Keratinocyte (primary cell): Measurements from ENCODE around the gene SLC22A1.

Source experiments
- EZH2 ChIP-seq: IDR thresholded peaks from one replicate; pipeline ENCODE4 v1.6.1; 2012; ENCODE audit warnings: inconsistent platforms, mild to moderate bottlenecking, low read length, moderate library complexity
- TF ChIP-seq, protein P1 (sequence below), 3 experiments: IDR thresholded peaks in 1 of 3; conservative IDR thresholded peaks in 1 of 3; optimal IDR thresholded peaks in 1 of 3; 2 replicates in 2 of 3; 3 replicates in 1 of 3; pipeline versions ENCODE3 to v1.5.1; 2011; ENCODE audit warnings: low read length in 3 of 3, mild to moderate bottlenecking in 3 of 3, moderate library complexity in 2 of 3, control low read depth in 1 of 3, inconsistent platforms in 1 of 3; ENCODE audit not compliant: insufficient read depth in 2 of 3; ENCODE audit errors: extremely low read depth in 1 of 3

- TF ChIP-seq, protein P1, sequence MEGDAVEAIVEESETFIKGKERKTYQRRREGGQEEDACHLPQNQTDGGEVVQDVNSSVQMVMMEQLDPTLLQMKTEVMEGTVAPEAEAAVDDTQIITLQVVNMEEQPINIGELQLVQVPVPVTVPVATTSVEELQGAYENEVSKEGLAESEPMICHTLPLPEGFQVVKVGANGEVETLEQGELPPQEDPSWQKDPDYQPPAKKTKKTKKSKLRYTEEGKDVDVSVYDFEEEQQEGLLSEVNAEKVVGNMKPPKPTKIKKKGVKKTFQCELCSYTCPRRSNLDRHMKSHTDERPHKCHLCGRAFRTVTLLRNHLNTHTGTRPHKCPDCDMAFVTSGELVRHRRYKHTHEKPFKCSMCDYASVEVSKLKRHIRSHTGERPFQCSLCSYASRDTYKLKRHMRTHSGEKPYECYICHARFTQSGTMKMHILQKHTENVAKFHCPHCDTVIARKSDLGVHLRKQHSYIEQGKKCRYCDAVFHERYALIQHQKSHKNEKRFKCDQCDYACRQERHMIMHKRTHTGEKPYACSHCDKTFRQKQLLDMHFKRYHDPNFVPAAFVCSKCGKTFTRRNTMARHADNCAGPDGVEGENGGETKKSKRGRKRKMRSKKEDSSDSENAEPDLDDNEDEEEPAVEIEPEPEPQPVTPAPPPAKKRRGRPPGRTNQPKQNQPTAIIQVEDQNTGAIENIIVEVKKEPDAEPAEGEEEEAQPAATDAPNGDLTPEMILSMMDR (optimal IDR thresholded peaks at IDR 0.05 in 1 of 3, IDR thresholded peaks at IDR 0.05 in 1 of 3, conservative IDR thresholded peaks at IDR 0.05 in 1 of 3; ENCODE audit: extremely low read depth in 1 of 3, insufficient read depth in 2 of 3, low read length in 3 of 3): no peak
- TF ChIP-seq EZH2: no peak
These were observed 35.7 kb upstream of the SLC22A1 start for GRCh38 chr6:160085713-160086505.
